Mesodermal cell (in vitro differentiated cells): Measurements from ENCODE around the gene INTS6.

ENCODE experiments used
- H3K27ac ChIP-seq: 2 replicates; pipeline ENCODE4 v1.7.0; 2013; ENCODE audit warnings: mild to moderate bottlenecking, low read depth, low read length, moderate library complexity; ENCODE audit not compliant: severe bottlenecking
- H3K36me3 ChIP-seq: 2 replicates; pipeline ENCODE4 v1.7.1; 2013; ENCODE audit warnings: mild to moderate bottlenecking, low read length, moderate library complexity; ENCODE audit not compliant: control insufficient read depth, insufficient read depth
- H3K4me1 ChIP-seq: one replicate; pipeline ENCODE4 v1.7.1; 2013; ENCODE audit warnings: mild to moderate bottlenecking, low read length; ENCODE audit not compliant: insufficient read depth, control insufficient read depth, poor library complexity, severe bottlenecking
- H3K4me3 ChIP-seq: 2 replicates; pipeline ENCODE4 v1.7.0; 2013; ENCODE audit warnings: low read length, control low read depth, mild to moderate bottlenecking; ENCODE audit not compliant: insufficient read depth, poor library complexity, severe bottlenecking; ENCODE audit errors: extremely low read depth
- H3K9me3 ChIP-seq: 2 replicates; pipeline ENCODE4 v1.7.1; 2013; ENCODE audit warnings: mild to moderate bottlenecking, low read length, moderate library complexity; ENCODE audit not compliant: control insufficient read depth
- WGBS, 2 experiments: methylation state at CpG; one replicate each; pipeline ENCODE4 v1.1.5; 2013; ENCODE audit warnings: missing lambda C conversion rate in 2 of 2; ENCODE audit not compliant: insufficient coverage in 2 of 2; 5-methylcytosine and 5-hydroxymethylcytosine counted together

INTS6 gene

DNA sequence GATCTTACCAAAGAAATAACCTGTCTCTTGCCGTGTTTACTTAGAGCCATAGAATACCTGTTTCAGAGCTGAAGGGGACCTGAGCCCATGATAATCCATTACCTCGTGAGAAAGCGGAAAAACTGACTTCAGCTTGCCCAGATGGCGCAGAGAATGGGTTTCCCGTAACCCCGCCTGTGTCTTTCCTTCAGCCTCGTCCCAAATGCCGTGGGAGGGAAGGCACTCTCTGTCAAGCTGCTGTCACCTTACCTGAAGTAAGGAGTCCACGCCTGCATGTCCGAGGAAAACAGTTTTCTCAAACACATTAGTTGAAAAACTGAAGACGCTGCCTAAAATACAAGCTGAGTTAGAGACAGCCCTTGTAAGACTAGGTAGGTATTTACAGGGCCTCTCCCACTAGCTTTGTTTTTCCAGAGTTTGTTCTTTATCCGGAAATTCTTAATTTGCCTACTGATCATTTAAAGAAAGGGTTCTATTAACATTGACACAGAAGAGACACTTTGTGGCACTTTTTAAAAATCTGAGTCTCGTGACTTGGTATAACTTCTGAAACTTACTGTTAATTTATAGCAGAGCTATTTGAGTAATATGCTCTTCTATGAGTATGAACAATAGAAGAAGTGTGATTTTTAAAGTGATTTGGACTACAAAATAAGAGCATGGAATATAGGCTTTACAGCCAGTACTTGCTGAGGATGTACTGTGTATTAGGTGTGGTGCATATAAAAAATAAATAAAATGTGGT lies 1.3 kb upstream of the INTS6 start:
- H3K4me1 ChIP-seq, result no peaks in the 10 kb centered on the region
- peak overlapping the region; percentile 67 for H3K4me3 ChIP-seq
- 21 to 26% methylated on average over 9 to 13 of the region's 13 CpGs for WGBS, 2 experiments
- H3K27ac ChIP-seq, result peak overlapping the region; percentile 97
- H3K9me3 ChIP-seq, result peaks cover 12% of the 10 kb centered on the region
- H3K36me3 ChIP-seq, result peaks cover 37% of the 10 kb centered on the region

DNA sequence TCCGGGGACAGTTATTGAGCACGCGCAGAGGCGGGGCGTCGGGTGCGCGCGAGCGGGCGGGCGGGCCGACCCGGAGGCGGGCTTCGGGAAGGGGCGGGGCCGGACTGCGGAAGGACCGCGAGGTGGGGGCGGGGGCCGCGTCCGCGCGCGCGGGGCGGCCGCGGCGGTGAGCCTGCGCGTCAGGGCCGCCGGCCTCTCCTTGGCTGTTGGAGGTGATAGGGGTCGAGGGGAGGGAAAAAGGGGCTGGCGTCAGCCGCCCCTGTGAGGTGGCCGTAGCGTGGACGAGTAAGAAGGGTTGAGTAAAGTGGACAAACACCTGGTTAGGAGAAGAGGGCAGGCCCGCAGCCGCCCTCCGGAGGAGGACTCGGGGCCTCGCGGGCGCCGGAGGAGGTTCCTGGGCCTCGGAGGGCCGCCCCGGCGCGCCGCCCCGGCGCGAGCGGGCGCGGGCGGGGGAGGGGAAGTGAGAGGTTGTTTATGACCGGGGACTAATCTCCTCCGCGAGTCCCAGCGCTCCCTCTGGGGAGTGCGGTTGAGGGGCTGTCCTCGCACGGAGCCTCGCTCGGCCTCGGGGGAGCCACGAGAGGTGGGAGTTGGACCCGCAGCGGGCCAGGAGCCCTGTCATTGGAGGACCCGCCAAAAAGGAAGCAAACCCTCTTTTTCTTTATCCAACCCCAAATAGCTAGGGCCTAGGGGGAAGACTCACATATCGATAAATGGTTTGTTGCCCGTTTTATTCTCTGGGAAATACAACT lies 547 bp upstream of the INTS6 start:
- Histone ChIP-seq H3K4me3 (peak overlapping the region; percentile 67), H3K36me3 (peaks cover 39% of the 10 kb centered on the region)
- 0 to 2% methylated on average over 41 to 46 of the region's 80 CpGs for WGBS, 2 experiments

DNA sequence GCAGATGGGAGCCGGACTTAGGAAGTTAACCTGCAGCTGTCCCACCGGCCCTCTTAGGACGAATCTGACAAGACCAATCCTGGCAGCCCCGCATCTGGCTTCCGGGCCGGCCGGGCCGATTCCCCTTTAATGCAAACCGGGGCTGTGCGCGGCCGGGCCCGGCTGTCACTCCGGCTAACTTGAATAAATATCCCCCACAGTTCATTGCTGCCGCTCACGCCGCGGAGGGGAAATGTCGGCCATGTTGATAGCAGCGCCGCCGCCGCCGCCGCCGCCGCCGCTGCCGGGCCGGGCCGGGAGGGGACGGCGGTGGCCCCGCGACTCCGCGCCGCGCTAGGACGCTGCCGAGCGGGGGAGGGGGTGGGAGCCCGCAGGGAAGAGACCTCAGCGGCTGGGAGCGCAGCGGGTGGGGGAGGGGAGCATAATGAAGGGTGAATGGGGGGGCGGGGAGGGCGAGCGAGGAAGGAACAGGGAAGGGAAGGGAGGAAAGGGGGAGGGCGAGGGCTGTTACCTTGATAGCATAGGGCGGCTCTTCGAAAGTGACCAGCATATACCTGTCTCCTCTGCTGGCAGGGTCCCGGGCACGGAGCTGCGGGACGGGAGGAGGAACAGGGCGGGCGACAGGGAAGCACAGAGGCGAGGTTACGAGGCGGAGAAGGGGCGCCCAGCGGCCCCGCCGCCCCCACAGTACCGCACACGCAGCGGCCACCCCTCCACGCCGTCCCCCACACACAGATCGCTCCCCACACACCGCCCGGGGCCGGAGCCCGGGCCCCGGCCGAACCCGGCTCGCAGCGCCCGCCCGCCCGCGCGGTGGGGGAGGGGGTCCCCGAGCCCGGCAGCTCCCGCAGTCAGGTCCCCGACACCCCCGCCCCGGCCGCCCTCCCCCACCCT lies 1.1 kb downstream of the INTS6 start:
- Histone ChIP-seq H3K4me3 (peak overlapping the region; percentile 86), H3K36me3 (peaks cover 47% of the 10 kb centered on the region), H3K9me3 (peaks cover 12% of the 10 kb centered on the region), H3K4me1 (no peaks in the 10 kb centered on the region), H3K27ac (peak overlapping the region; percentile 94)
- WGBS, 2 experiments, result 0% methylated on average over 15 to 22 of the region's 92 CpGs

More for the DNA sequence above, 547 bp upstream of the INTS6 start:
- Histone ChIP-seq H3K4me1 (no peaks in the 10 kb centered on the region), H3K9me3 (peaks cover 12% of the 10 kb centered on the region), H3K27ac (peak overlapping the region; percentile 97)

DNA sequence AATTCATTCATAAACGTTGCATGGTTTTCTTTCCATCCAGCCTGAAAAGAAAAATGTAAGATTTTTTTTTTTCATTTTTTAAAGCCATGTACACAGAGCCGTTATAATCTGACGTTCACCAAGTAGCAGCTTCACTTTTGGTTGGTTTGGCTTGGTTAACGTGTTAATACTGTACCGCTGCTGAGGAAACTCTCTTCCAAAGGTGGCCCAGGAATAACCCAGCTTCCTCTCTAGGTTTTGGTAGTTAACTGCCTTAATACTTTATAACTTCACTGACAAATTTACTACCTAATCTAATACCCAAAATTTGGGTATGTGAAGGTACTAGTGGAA lies 1.7 kb downstream of the INTS6 start:
- Histone ChIP-seq H3K36me3 (peaks cover 42% of the 10 kb centered on the region), H3K9me3 (peaks cover 8% of the 10 kb centered on the region), H3K4me1 (no peaks in the 10 kb centered on the region), H3K27ac (peak overlapping the region; percentile 62), H3K4me3 (peak overlapping the region; percentile 86)
- WGBS, 2 experiments, result 20% methylated on average over 1 of the region's 5 CpGs; no CpG with 5 or more reads in 1 of the 2 experiments

DNA sequence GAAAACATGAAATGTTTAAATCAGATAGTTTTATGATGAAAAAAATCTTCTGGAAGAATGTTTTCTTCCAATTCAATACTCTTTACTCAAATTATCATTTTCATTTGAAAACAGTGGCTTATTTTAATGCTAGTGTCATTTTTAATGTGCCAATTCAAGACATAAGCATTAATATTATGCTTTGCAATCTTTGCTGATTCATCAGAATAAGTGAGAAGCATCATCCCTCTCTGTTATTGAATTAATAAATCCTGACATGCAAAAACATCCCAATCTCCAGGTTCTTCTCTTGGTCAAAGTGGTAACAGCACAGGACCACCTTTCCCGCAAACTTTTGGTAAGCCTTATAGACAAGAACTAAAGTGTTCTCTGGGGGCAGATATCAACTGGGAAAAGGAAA lies 3.8 kb downstream of the INTS6 start:
- Histone ChIP-seq H3K27ac (no peak overlapping the region), H3K4me1 (no peaks in the 10 kb centered on the region), H3K36me3 (peaks cover 26% of the 10 kb centered on the region), H3K4me3 (no peak overlapping the region), H3K9me3 (no peaks in the 10 kb centered on the region)
- no CpG with 5 or more reads among the region's 1 CpG for WGBS, 2 experiments

DNA sequence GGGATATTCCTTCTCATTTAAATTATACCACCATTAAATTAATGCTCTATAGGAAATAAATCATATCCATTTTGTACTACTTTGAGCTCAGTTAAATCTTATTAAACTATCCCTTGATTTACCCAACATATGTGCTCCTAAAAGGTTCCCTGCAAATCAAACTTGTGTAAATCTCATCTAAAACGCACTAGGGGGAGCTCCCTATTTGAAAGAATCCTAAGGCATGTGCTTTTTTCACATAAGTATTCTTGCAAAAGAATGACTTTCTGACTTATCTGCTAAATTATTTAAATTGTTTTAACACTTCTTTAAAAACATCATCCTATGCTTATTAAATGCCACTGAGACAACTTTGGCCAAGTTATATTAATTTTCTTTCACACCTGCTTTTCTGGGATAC lies 7.9 kb downstream of the INTS6 start:
- Histone ChIP-seq H3K4me3 (no peak overlapping the region), H3K27ac (no peak overlapping the region), H3K4me1 (no peaks in the 10 kb centered on the region), H3K9me3 (no peaks in the 10 kb centered on the region), H3K36me3 (peaks cover 14% of the 10 kb centered on the region)
- no CpG with 5 or more reads among the region's 1 CpG for WGBS, 2 experiments

DNA sequence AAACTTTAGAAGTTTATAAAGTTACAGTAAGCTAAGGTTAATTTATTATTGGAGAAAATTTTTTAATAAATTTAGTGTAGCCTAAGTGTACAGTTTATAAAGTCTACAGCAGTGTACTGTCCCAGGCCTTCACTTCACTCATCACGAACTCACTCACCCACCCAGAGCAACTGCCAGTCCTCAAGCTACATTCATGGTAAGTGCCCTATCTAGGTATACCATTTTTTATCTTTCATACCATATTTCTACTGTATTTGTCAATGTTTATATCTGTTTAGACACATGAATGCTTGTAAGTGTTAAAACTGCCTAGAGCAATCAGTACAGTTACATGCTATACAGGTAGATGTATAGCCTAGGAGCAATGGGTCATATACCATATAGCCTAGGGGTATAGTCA lies 12.5 kb downstream of the INTS6 start:
- peaks cover 6% of the 10 kb centered on the region for H3K36me3 ChIP-seq
- no peaks in the 10 kb centered on the region for H3K9me3 ChIP-seq

DNA sequence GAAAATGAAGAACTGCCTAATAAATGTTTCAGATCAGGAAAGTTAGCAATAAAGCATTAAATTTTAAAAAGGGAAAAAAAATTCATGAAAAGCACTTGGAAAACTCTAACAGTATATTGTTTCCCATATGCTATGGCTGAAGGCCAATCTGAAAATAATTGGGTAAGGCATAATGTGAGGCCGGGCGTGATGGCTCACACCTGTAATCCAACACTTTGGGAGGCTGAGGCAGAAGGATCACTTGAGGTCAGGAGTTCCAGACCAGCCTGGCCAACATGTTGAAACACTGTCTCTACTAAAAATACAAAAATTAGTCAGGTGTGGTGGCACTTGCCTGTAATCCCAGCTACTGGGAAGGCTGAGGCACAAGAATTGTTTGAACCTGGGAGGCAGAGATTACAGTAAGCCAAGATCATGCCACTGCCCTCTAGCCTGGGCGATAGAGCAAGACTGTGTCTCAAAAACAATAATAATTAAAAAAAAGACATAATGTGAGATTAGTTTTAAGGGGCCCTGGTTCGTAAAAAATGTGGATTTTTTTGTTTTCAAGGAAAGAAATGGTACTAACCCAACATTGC lies 15.2 kb downstream of the INTS6 start:
- H3K4me3 ChIP-seq, result no peak overlapping the region
- no peaks in the 10 kb centered on the region for H3K4me1 ChIP-seq
- H3K27ac ChIP-seq, result no peak overlapping the region
- H3K9me3 ChIP-seq, result no peaks in the 10 kb centered on the region
- H3K36me3 ChIP-seq, result peaks cover 6% of the 10 kb centered on the region
- 94% methylated on average over 2 of the region's 4 CpGs; no CpG with 5 or more reads in 1 of the 2 experiments for WGBS, 2 experiments

More for the DNA sequence above, 12.5 kb downstream of the INTS6 start:
- WGBS, 2 experiments, result 100% methylated on average over 1 of the region's 1 CpG; no CpG with 5 or more reads in 1 of the 2 experiments
- Histone ChIP-seq H3K4me3 (no peak overlapping the region), H3K27ac (no peak overlapping the region), H3K4me1 (no peaks in the 10 kb centered on the region)

DNA sequence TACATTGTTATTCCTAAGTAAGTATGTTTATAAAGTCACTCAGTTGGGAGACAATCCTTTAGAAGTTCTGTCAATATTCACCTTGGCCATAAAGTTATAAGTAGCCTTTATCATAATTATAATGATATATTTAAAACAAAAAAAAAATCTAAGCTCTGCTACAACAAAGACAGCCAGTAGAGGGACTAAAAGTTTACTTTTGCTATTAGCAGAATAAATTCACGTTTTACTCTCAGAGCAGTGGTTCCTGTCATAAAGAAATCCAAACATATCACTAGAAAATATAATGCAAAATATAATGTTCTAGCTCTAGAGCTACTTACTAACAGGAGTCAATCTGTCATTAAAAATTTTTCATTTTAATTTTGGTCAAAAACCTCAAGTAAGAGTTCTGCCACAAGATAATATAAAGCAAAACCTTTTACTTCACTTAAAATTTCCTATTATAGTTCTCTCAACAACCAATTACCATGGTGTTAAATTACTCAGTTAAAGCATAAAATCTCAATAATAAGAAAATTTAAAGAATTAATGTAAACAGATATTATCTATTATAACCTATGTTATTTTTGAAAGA lies 17.7 kb downstream of the INTS6 start:
- WGBS, 2 experiments, result no CpG with 5 or more reads among the region's 1 CpG
- Histone ChIP-seq H3K36me3 (peaks cover 14% of the 10 kb centered on the region), H3K27ac (no peak overlapping the region)

DNA sequence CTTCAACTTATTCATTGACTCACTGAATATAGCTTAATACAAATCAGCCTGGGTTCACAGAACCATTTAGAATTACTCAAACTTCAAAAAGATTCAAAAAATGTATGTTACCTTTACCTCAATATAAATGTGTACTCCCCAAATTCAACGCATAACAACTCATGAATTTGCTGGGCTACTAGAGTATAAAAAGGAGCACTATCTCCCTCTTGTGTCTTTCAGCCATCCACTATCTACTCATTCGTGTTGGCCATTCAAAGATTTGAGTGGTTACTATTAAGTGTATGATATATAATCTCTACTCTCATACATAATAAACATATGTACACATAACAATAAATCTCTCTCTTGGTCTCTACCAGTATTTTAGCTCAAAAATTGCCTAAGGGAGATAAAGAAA lies 20.3 kb downstream of the INTS6 start:
- Histone ChIP-seq H3K27ac (no peak overlapping the region), H3K36me3 (peaks cover 26% of the 10 kb centered on the region)
- no CpG with 5 or more reads among the region's 2 CpGs for WGBS, 2 experiments

More for the DNA sequence above, 17.7 kb downstream of the INTS6 start:
- H3K9me3 ChIP-seq, result no peaks in the 10 kb centered on the region
- H3K4me1 ChIP-seq, result no peaks in the 10 kb centered on the region
- H3K4me3 ChIP-seq, result no peak overlapping the region

More for the DNA sequence above, 20.3 kb downstream of the INTS6 start:
- Histone ChIP-seq H3K9me3 (no peaks in the 10 kb centered on the region), H3K4me1 (no peaks in the 10 kb centered on the region), H3K4me3 (no peak overlapping the region)
